Stimulated activated memory B cell treated with anti-CD40 and anti-IgM and Interleukin-4, amounts not matched to agents 10 μg/mL and 1 μg/mL and 100 μg/mL, for 72 hours (primary cell): ENCODE measurements around the gene NCAPG2.
"Not testable (repeated sequence)": the region's sequence is repeated elsewhere in the genome, so short reads cannot be mapped to it uniquely, and the experiment has no call there.

ENCODE experiments used
- ATAC-seq: fragments of 150-1000 bp; cut with Tn5 transposase; 2 replicates; pipeline ENCODE4 v1.10.0; 2021
- H3K27ac Mint-ChIP-seq: one replicate; pipeline ENCODE4 v1.8.0; 2022; ENCODE audit warnings: mild to moderate bottlenecking, mixed read lengths
- H3K27me3 Mint-ChIP-seq: one replicate; pipeline ENCODE4 v1.8.0; 2022; ENCODE audit warnings: mixed read lengths
- H3K36me3 Mint-ChIP-seq: one replicate; pipeline ENCODE4 v1.8.0; 2022; ENCODE audit warnings: mixed read lengths
- H3K4me1 Mint-ChIP-seq: one replicate; pipeline ENCODE4 v1.8.0; 2022; ENCODE audit warnings: mixed read lengths
- H3K4me3 Mint-ChIP-seq: one replicate; pipeline ENCODE4 v1.8.0; 2022; ENCODE audit warnings: mild to moderate bottlenecking, moderate library complexity, mixed read lengths
- H3K9me3 Mint-ChIP-seq: one replicate; pipeline ENCODE4 v1.8.0; 2022; ENCODE audit warnings: mixed read lengths

The NCAPG2 gene

GRCh38 chr7:158680754-158681153 lies 23.9 kb downstream of the NCAPG2 start:
- no peak overlapping the region for H3K27ac Mint-ChIP-seq
- no peak for ATAC-seq
- no peaks in the 10 kb centered on the region for H3K4me1 Mint-ChIP-seq
- no peaks in the 10 kb centered on the region for H3K9me3 Mint-ChIP-seq
- no peaks in the 10 kb centered on the region for H3K27me3 Mint-ChIP-seq
- H3K4me3 Mint-ChIP-seq: no peak overlapping the region
- H3K36me3 Mint-ChIP-seq: peaks cover 27% of the 10 kb centered on the region

GRCh38 chr7:158676906-158677305 lies 27.7 kb downstream of the NCAPG2 start:
- no peaks in the 10 kb centered on the region for H3K27me3 Mint-ChIP-seq
- H3K4me3 Mint-ChIP-seq: no peak overlapping the region
- H3K36me3 Mint-ChIP-seq: peaks cover 44% of the 10 kb centered on the region
- no peak overlapping the region for H3K27ac Mint-ChIP-seq
- no peaks in the 10 kb centered on the region for H3K9me3 Mint-ChIP-seq
- ATAC-seq: no peak
- no peaks in the 10 kb centered on the region for H3K4me1 Mint-ChIP-seq

DNA sequence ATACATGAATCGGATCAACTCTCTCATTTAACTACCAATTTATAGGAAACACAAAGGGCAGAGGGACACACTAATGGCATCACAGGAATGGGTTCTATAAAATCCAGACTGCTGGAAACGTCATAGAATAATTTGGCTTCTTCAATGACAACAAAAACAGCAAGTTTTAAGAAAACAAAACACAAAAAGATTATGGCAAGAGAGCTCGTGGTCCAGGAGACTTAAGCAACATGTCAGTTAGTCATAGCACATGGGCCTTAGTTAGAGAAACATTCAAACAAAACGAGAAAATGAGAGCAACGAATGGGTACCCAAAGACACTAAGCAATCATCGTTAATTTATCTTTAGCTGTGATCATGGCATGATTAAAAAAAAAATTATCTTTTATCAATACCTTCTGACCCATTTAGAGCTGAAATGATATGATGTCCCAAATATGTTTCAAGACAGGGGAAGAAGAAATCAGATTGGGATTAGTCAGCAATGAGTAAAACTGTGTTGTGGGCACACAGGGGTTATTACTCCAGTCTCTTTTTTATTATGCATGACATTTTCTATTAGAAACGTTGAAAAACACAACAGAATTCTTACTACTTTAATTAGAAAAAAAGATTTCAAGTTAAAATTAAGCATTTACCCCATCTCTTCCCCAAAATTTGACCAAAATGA lies 28.3 kb downstream of the NCAPG2 start:
- peaks cover 50% of the 10 kb centered on the region for H3K36me3 Mint-ChIP-seq
- no peaks in the 10 kb centered on the region for H3K4me1 Mint-ChIP-seq
- ATAC-seq: no peak
- no peaks in the 10 kb centered on the region for H3K9me3 Mint-ChIP-seq
- no peak overlapping the region for H3K27ac Mint-ChIP-seq
- H3K27me3 Mint-ChIP-seq: no peaks in the 10 kb centered on the region
- H3K4me3 Mint-ChIP-seq: no peak overlapping the region

GRCh38 chr7:158672975-158673374 lies 31.6 kb downstream of the NCAPG2 start:
- Mint-ChIP-seq H3K36me3 (peaks cover 50% of the 10 kb centered on the region), H3K9me3 (no peaks in the 10 kb centered on the region), H3K4me3 (no peak overlapping the region), H3K27me3 (no peaks in the 10 kb centered on the region), H3K27ac (no peak overlapping the region), H3K4me1 (no peaks in the 10 kb centered on the region)
- no peak for ATAC-seq

DNA sequence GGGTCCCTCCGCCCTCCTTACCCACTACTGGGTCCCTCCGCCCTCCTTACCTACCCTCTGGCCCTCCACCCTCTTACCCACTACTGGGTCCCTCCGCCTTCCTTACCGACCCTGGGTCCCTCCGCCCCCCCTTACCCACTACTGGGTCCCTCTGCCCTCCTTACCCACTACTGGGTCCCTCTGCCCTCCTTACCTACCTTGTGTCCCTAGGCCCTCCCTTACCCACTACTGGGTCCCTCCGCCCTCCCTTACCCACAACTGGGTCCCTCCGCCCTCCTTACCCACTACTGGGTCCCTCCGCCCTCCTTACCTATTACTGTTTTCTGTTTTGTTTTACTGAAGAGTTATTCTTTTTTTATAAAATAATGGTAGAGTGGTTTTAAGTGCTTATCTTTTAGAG lies 36.5 kb downstream of the NCAPG2 start:
- peaks cover 45% of the 10 kb centered on the region for H3K36me3 Mint-ChIP-seq
- H3K4me3 Mint-ChIP-seq, H3K27ac Mint-ChIP-seq, H3K27me3 Mint-ChIP-seq, H3K9me3 Mint-ChIP-seq, ATAC-seq, H3K4me1 Mint-ChIP-seq: not testable (repeated sequence)

DNA sequence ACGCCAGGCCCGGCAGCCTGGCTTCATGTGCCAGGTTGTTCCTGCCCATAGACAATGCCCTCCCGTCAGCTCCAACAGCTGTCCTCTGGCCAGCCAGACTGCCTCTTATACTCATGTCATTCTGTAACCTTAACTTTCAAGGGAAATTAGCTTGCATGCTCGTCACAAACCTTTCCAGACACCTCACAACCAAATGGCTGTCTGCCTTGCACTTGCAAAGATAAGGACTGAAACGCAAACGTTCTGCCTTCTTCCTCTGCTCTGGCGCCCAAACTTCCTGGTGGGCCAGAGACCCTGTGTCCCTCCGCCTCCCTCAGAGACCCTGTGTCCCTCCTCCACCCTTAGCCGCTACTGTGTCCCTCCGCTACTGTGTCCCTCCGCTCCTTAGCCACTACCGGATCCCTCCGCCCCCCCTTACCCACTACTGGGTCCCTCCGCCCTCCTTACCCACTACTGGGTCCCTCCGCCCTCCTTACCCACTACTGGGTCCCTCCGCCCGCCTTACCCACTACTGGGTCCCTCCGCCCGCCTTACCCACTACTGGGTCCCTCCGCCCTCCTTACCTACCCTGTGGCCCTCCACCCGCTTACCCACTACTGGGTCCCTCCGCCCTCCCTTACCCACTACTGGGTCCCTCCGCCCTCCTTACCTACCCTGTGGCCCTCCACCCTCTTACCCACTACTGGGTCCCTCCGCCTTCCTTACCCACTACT lies 37.5 kb downstream of the NCAPG2 start:
- peaks cover 46% of the 10 kb centered on the region for H3K36me3 Mint-ChIP-seq
- H3K27me3 Mint-ChIP-seq, H3K9me3 Mint-ChIP-seq, H3K27ac Mint-ChIP-seq, H3K4me3 Mint-ChIP-seq, H3K4me1 Mint-ChIP-seq, ATAC-seq: not testable (repeated sequence)

GRCh38 chr7:158666401-158666800 lies 38.2 kb downstream of the NCAPG2 start:
- H3K36me3 Mint-ChIP-seq: peaks cover 39% of the 10 kb centered on the region
- no peak overlapping the region for H3K27ac Mint-ChIP-seq
- no peaks in the 10 kb centered on the region for H3K27me3 Mint-ChIP-seq
- H3K4me1 Mint-ChIP-seq: no peaks in the 10 kb centered on the region
- H3K9me3 Mint-ChIP-seq: no peaks in the 10 kb centered on the region
- H3K4me3 Mint-ChIP-seq: no peak overlapping the region
- ATAC-seq: no peak

GRCh38 chr7:158664406-158664805 lies 40.2 kb downstream of the NCAPG2 start:
- ATAC-seq: no peak
- Mint-ChIP-seq H3K4me1 (no peaks in the 10 kb centered on the region), H3K36me3 (peaks cover 37% of the 10 kb centered on the region), H3K27me3 (no peaks in the 10 kb centered on the region), H3K4me3 (no peak overlapping the region), H3K27ac (no peak overlapping the region), H3K9me3 (no peaks in the 10 kb centered on the region)

- Mint-ChIP-seq H3K27me3 (no peaks in the 10 kb centered on the region), H3K27ac (no peak overlapping the region), H3K4me1 (no peaks in the 10 kb centered on the region), H3K9me3 (no peaks in the 10 kb centered on the region), H3K36me3 (peaks cover 37% of the 10 kb centered on the region), H3K4me3 (no peak overlapping the region)
- no peak for ATAC-seq
Measured at GRCh38 chr7:158663428-158663741, 41.2 kb downstream of the NCAPG2 start.

DNA sequence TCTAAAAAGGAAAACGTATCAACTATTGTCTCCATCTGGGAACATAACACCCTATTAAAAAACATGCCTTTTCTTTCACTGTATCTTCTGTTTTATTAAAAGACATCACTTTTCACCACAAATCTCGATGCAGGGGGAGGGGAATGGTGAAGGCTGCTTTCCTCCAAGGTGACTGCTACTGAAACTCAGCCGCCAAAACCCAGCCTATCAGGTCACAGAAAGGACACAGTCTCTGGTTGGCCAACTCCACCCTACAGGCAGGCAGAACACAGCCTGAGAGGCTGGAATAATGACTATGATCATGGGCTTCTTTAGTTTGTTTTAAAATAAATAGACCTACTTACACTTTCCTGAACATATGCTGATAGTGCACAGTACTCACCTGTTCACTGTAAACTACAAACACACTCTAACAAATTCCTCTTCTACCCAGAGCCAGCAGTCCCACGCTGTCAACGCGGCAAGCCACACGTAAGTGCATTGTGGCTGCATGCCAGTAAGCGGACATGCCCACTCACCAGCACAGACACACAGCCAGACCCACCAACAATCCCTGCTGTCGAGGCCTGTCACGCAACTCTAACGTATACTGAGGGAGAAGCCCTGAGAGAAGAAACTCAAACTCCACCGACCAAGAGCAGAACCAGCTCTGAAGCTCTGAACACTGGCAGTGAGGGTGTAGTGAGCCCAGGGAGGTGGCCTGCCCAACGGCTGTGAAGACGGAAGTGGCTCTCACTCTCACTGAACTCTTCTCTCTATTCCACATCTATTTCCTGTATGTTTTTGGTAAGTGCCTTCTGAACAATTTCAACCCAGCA lies 41.8 kb downstream of the NCAPG2 start:
- Mint-ChIP-seq H3K9me3 (no peaks in the 10 kb centered on the region), H3K4me3 (no peak overlapping the region), H3K4me1 (no peaks in the 10 kb centered on the region), H3K36me3 (peaks cover 37% of the 10 kb centered on the region), H3K27me3 (no peaks in the 10 kb centered on the region), H3K27ac (no peak overlapping the region)
- no peak for ATAC-seq

GRCh38 chr7:158658475-158658874 lies 46.1 kb downstream of the NCAPG2 start:
- H3K27ac Mint-ChIP-seq: no peak overlapping the region
- no peak overlapping the region for H3K4me3 Mint-ChIP-seq
- H3K9me3 Mint-ChIP-seq: no peaks in the 10 kb centered on the region
- peaks cover 37% of the 10 kb centered on the region for H3K36me3 Mint-ChIP-seq
- H3K4me1 Mint-ChIP-seq: no peaks in the 10 kb centered on the region
- no peak for ATAC-seq
- no peaks in the 10 kb centered on the region for H3K27me3 Mint-ChIP-seq

GRCh38 chr7:158657189-158657746 lies 47.3 kb downstream of the NCAPG2 start:
- H3K36me3 Mint-ChIP-seq: peaks cover 28% of the 10 kb centered on the region

GRCh38 chr7:158655931-158656441 lies 48.6 kb downstream of the NCAPG2 start:
- no peaks in the 10 kb centered on the region for H3K4me1 Mint-ChIP-seq
- H3K9me3 Mint-ChIP-seq: no peaks in the 10 kb centered on the region
- no peak overlapping the region for H3K27ac Mint-ChIP-seq
- no peaks in the 10 kb centered on the region for H3K27me3 Mint-ChIP-seq
- ATAC-seq: peak; percentile 80
- H3K36me3 Mint-ChIP-seq: peaks cover 34% of the 10 kb centered on the region
- no peak overlapping the region for H3K4me3 Mint-ChIP-seq

More at GRCh38 chr7:158657189-158657746, 47.3 kb downstream of the NCAPG2 start:
- Mint-ChIP-seq H3K4me1 (no peaks in the 10 kb centered on the region), H3K27me3 (no peaks in the 10 kb centered on the region), H3K9me3 (no peaks in the 10 kb centered on the region), H3K4me3 (no peak overlapping the region), H3K27ac (no peak overlapping the region)
- no peak for ATAC-seq

DNA sequence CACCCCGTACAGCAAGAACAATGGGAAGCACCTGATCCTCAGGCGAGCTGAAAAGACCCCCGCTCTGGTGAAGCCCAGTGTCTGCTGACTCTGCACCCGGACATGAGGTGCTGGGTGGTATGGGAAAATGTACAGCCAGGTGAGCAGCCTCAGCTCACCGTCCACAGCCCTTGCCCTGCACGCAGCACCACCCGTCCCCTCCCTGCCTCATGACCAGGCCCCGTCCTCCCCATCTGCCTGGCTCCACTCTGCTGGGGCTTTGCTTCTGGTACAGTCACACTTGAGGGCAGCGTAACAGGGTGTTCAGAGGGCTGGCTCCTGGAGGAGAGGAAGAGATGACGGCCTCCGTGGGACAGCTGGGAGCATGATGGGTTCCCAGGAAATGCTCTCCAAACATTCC lies 49.1 kb downstream of the NCAPG2 start:
- no peaks in the 10 kb centered on the region for H3K27me3 Mint-ChIP-seq
- no peak overlapping the region for H3K27ac Mint-ChIP-seq
- no peaks in the 10 kb centered on the region for H3K4me1 Mint-ChIP-seq
- H3K9me3 Mint-ChIP-seq: no peaks in the 10 kb centered on the region
- ATAC-seq: peak; percentile 46
- H3K36me3 Mint-ChIP-seq: peaks cover 33% of the 10 kb centered on the region
- no peak overlapping the region for H3K4me3 Mint-ChIP-seq

GRCh38 chr7:158651968-158652565 lies 52.5 kb downstream of the NCAPG2 start:
- H3K4me3 Mint-ChIP-seq: no peak overlapping the region
- no peak for ATAC-seq
- H3K27me3 Mint-ChIP-seq: no peaks in the 10 kb centered on the region

More at GRCh38 chr7:158651968-158652565, 52.5 kb downstream of the NCAPG2 start:
- H3K9me3 Mint-ChIP-seq: no peaks in the 10 kb centered on the region
- no peak overlapping the region for H3K27ac Mint-ChIP-seq
- peaks cover 45% of the 10 kb centered on the region for H3K36me3 Mint-ChIP-seq
- H3K4me1 Mint-ChIP-seq: no peaks in the 10 kb centered on the region
